Cardiac muscle cell (in vitro differentiated cells and primary cell): ENCODE results near the gene MBIP. TPM values are rescaled to one million over a fixed set of nuclear protein-coding genes. Genes with fewer than 3 reads are reported as not detected.
A peak's percentile ranks its signal among the peaks of the same experiment; 100 is the strongest.

Experiments
- DNase-seq, 2 donors: peaks; one replicate each; pipeline versions ENCODE4 v3.0.0 to v3.0.0-alpha.2; 2010 to 2017; ENCODE audit warnings: low read depth in 1 of 2, low spot score in 1 of 2
- H3K27ac ChIP-seq: fragments of 200-600 bp; sonication (generic); 2 replicates; pipeline ENCODE4 v1.5.1; 2016
- H3K27me3 ChIP-seq: fragments of 200-600 bp; sonication (generic); 2 replicates; pipeline ENCODE4 v1.6.0; 2016; ENCODE audit warnings: control low read depth
- H3K36me3 ChIP-seq: fragments of 200-600 bp; sonication (generic); 2 replicates; pipeline ENCODE4 v1.5.1; 2016; ENCODE audit warnings: control low read depth
- H3K4me1 ChIP-seq: fragments of 200-600 bp; sonication (generic); 2 replicates; pipeline ENCODE4 v1.8.1; 2017; ENCODE audit warnings: low read depth, mild to moderate bottlenecking, mixed run types
- H3K4me3 ChIP-seq: fragments of 200-600 bp; sonication (generic); 2 replicates; pipeline ENCODE4 v1.5.1; 2016; ENCODE audit warnings: mild to moderate bottlenecking
- H3K9me3 ChIP-seq: fragments of 200-600 bp; sonication (generic); 2 replicates; pipeline ENCODE4 v1.5.1; 2017; ENCODE audit warnings: low read depth, mild to moderate bottlenecking, control low read depth
- polyA plus RNA-seq: library from polyadenylated mRNA; unstranded; fragments of >200 nt; fragmentation: Nextera tagmentation; extraction: Ambion mirVana; gene quantifications from 2 replicates; pipeline ENCODE4 v1.2.1, GENCODE V29; 2016
- total RNA-seq: library from RNA; depleted of rRNA; stranded (reverse); fragments of >200 nt; gene quantifications from 2 replicates; pipeline ENCODE4 v1.2.3, GENCODE V29; 2016
- TF ChIP-seq, protein P1 (sequence below): IDR thresholded peaks from 2 replicates; pipeline ENCODE4 v1.5.1; 2012; ENCODE audit warnings: low read depth, mild to moderate bottlenecking, low read length

MBIP gene, protein sequence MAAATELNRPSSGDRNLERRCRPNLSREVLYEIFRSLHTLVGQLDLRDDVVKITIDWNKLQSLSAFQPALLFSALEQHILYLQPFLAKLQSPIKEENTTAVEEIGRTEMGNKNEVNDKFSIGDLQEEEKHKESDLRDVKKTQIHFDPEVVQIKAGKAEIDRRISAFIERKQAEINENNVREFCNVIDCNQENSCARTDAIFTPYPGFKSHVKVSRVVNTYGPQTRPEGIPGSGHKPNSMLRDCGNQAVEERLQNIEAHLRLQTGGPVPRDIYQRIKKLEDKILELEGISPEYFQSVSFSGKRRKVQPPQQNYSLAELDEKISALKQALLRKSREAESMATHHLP
- total RNA-seq (12.6 and 13.1 TPM in 2 replicates), polyA plus RNA-seq (30.9 and 31.9 TPM in 2 replicates)

DNA sequence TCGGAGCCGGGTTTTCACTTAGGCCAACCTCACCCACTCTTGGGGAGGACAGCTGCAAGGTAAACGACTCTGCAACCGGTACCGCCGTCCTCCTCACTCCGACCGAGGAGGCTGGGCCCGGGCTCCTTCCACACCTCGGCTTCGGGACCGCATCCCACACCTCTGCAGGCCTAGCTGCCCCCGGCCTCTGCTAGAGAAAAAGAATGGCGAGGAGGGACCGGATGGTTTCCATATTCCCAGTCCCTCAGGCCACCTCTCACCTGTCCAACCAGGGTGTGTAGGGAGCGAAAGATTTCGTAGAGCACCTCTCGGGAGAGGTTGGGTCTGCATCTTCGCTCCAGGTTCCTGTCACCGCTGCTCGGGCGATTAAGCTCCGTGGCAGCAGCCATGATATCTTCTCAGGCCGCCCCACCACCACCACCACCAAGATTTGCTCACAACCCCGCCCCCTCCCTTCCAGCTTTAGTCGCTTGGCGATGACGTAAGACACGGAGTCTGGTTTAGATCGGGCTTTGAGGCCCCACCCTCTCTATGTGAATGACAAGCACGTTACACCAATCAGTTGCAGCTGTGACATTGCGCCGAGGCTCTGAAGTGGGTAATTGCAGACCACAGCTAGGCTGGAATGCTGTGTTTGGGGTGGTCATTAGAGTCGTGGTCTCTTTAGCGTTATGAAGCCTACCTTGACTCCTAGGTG is at the start of gene MBIP:
MBIP (minus strand) TSS at position 438 of the 697 bp plus-strand sequence; CDS start at position 389, 49 bp downstream.
- Histone ChIP-seq H3K27ac (peak within 1 kb of the TSS; percentile 90), H3K27me3 (peaks cover 16% of the 10 kb centered on the region), H3K4me1 (peaks cover 10% of the 10 kb centered on the region), H3K4me3 (peak within 1 kb of the TSS; percentile 55), H3K9me3 (no peaks in the 10 kb centered on the region), H3K36me3 (no peaks in the 10 kb centered on the region)
- TF ChIP-seq, protein P1, sequence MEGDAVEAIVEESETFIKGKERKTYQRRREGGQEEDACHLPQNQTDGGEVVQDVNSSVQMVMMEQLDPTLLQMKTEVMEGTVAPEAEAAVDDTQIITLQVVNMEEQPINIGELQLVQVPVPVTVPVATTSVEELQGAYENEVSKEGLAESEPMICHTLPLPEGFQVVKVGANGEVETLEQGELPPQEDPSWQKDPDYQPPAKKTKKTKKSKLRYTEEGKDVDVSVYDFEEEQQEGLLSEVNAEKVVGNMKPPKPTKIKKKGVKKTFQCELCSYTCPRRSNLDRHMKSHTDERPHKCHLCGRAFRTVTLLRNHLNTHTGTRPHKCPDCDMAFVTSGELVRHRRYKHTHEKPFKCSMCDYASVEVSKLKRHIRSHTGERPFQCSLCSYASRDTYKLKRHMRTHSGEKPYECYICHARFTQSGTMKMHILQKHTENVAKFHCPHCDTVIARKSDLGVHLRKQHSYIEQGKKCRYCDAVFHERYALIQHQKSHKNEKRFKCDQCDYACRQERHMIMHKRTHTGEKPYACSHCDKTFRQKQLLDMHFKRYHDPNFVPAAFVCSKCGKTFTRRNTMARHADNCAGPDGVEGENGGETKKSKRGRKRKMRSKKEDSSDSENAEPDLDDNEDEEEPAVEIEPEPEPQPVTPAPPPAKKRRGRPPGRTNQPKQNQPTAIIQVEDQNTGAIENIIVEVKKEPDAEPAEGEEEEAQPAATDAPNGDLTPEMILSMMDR = no peak
- peak; percentile 97 to 98 for DNase-seq

DNA sequence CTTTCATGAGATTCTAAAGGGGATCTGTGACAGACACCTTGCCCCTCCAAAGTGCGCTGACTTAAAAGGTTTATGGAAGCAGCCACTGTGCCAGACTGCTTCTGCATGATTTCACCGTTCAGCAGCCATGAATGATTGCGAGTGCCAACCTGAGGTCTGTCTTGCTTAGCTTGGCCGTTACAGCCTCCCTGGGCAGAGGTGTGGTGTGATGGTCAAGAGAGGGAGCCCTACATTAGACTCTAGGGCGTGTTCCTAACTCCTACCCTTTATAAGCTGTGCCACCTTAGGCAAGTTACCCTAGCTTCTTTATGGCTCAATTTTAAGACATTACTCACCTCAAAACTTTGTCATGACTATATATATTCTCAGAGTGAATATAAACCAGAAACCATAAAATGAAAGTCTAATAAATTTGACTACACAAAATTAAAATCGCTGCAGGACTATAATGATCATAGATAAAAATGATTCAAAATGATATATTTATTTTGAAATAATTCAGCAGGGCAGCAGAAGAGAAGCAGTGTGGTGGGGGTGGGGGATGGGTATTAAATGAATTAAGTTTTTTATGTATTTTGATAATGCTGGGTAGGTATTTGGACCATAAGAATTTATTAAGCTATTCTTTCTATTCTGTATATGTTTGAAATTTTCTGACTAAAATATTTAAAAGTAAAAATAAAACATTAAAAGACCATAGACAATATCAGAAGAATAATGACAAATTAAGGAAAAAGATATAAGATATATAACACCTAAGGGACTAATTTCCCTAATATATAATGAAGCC is 47.7 kb upstream of the MBIP start:
- Histone ChIP-seq H3K36me3 (no peaks in the 10 kb centered on the region), H3K4me1 (no peaks in the 10 kb centered on the region), H3K4me3 (no peak overlapping the region), H3K27me3 (peaks cover 17% of the 10 kb centered on the region), H3K27ac (no peak overlapping the region), H3K9me3 (no peaks in the 10 kb centered on the region)
- no peak for DNase-seq
- TF ChIP-seq, protein P1 = no peak

DNA sequence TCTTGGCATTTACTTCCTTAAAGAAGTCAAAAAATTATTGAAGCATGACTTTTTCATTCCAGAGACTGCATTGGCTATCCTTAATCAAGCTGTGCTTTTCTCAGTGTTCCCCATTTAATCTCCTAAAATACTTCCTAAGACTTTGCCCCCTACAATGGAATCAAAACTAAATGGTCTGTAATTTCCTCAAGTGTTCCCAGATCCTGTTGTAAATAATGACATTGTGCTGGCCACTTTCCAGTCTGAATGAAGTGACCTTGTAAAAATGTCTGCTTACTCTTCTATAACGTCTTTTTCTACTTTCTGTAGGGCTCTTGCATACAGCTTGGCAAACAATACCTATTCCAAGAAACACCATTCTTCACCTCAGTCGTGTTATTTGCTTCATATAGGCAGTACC is 45.3 kb upstream of the MBIP start:
- Histone ChIP-seq H3K4me3 (no peak overlapping the region), H3K27ac (no peak overlapping the region), H3K4me1 (no peaks in the 10 kb centered on the region), H3K9me3 (no peaks in the 10 kb centered on the region), H3K36me3 (no peaks in the 10 kb centered on the region), H3K27me3 (peaks cover 17% of the 10 kb centered on the region)
- DNase-seq = no peak
- TF ChIP-seq, protein P1 = no peak

DNA sequence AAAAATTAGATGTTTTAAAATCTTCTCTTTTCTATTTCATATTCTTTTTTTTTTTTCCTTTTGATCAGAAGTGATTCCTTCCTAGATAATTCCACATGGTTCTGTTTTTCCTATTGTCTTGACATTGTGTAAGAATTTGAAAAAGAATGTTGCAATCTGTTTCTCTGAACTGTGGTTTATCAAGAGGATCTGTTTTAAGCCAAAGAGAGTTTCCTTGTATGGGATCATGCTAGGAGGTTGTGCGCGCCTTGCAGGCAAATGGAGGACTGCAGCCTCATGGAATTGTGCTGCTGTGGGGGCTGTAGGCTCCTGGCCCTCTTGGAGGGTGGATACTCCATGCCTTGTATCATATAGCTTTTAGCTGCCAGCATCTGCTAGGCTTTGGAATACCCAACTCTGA is 43.3 kb upstream of the MBIP start:
- Histone ChIP-seq H3K36me3 (no peaks in the 10 kb centered on the region), H3K27me3 (peaks cover 17% of the 10 kb centered on the region), H3K9me3 (no peaks in the 10 kb centered on the region), H3K27ac (no peak overlapping the region), H3K4me1 (no peaks in the 10 kb centered on the region), H3K4me3 (no peak overlapping the region)
- DNase-seq = no peak
- TF ChIP-seq, protein P1 = no peak

DNA sequence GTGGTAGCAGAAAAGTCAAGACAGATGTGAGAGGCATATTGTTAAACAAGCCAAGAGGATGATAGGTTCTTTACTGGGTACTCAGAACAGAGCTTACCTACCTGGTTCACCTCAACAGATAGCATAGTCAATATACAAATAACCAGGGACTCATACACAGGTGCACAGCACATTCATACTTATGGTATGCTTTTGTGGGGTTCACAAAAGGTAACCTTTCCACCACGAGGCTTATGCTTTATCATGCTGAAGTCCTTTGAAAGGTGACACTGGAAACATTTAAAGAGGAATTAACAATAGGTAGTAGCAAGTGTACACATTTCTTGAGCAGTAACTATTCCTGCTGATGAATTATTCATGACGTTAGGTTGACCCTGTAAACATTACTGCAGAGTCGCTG is 42.2 kb upstream of the MBIP start:
- Histone ChIP-seq H3K9me3 (no peaks in the 10 kb centered on the region), H3K27ac (no peak overlapping the region), H3K4me1 (no peaks in the 10 kb centered on the region), H3K36me3 (no peaks in the 10 kb centered on the region), H3K4me3 (no peak overlapping the region), H3K27me3 (peaks cover 12% of the 10 kb centered on the region)
- TF ChIP-seq, protein P1 = no peak
- no peak for DNase-seq
